HG02798 (cell line): ENCODE results near the gene NFIC.
"Not testable (repeated sequence)": the region's sequence is repeated elsewhere in the genome, so short reads cannot be mapped to it uniquely, and the experiment has no call there.

ENCODE experiments used
- ATAC-seq: cut with Tn5 transposase; IDR thresholded peaks from one replicate; pipeline ENCODE4 v1.9.1; 2021; ENCODE audit warnings: mild to moderate bottlenecking; ENCODE audit not compliant: unreplicated experiment, poor library complexity

NFIC gene

GRCh38 chr19:3501780-3502179 lies 135.4 kb downstream of the NFIC start:
- no peak for ATAC-seq

GRCh38 chr19:3503036-3503572 lies 136.7 kb downstream of the NFIC start:
- ATAC-seq = no peak

GRCh38 chr19:3504735-3505134 lies 138.4 kb downstream of the NFIC start:
- ATAC-seq = no peak

GRCh38 chr19:3505598-3506383 lies 139.4 kb downstream of the NFIC start, which contains the start of gene FZR1:
Gene FZR1, plus strand, starts transcription at chr19:3506311. Its CDS starts 16,679 bp downstream, at chr19:3522990.
- peak; percentile 95 for ATAC-seq

GRCh38 chr19:3506384-3507340 lies 140.3 kb downstream of the NFIC start:
- peak; percentile 4 for ATAC-seq

GRCh38 chr19:3507371-3508120 lies 141.2 kb downstream of the NFIC start:
- ATAC-seq = no peak

- not testable (repeated sequence) for ATAC-seq
Measured at GRCh38 chr19:3508121-3508661, 141.8 kb downstream of the NFIC start.

GRCh38 chr19:3508771-3509535 lies 142.6 kb downstream of the NFIC start:
- ATAC-seq = no peak

- no peak for ATAC-seq
Measured at GRCh38 chr19:3509566-3509989, 143.2 kb downstream of the NFIC start.

- no peak for ATAC-seq
Measured at GRCh38 chr19:3510727-3511126, 144.3 kb downstream of the NFIC start.

- no peak for ATAC-seq
Measured at GRCh38 chr19:3511506-3512251, 145.3 kb downstream of the NFIC start.

GRCh38 chr19:3512562-3513228 lies 146.3 kb downstream of the NFIC start:
- ATAC-seq = no peak

- no peak for ATAC-seq
Measured at GRCh38 chr19:3513229-3514140, 147.1 kb downstream of the NFIC start.

GRCh38 chr19:3514930-3515329 lies 148.5 kb downstream of the NFIC start:
- no peak for ATAC-seq

GRCh38 chr19:3515891-3516422 lies 149.6 kb downstream of the NFIC start:
- no peak for ATAC-seq

GRCh38 chr19:3516675-3517207 lies 150.4 kb downstream of the NFIC start:
- ATAC-seq = no peak
